Stimulated activated CD8-positive, alpha-beta memory T cell treated with anti-CD3 and anti-CD28 coated beads, Interleukin-7, amount 100 ng/mL, for 1 hour (primary cell): ENCODE results near the gene TPX2.

Experiments used
- DNase-seq, 2 donors: peaks; one replicate each; pipeline ENCODE4 v3.0.0-alpha.2; 2020; ENCODE audit warnings: low read depth in 2 of 2

The TPX2 gene

DNA sequence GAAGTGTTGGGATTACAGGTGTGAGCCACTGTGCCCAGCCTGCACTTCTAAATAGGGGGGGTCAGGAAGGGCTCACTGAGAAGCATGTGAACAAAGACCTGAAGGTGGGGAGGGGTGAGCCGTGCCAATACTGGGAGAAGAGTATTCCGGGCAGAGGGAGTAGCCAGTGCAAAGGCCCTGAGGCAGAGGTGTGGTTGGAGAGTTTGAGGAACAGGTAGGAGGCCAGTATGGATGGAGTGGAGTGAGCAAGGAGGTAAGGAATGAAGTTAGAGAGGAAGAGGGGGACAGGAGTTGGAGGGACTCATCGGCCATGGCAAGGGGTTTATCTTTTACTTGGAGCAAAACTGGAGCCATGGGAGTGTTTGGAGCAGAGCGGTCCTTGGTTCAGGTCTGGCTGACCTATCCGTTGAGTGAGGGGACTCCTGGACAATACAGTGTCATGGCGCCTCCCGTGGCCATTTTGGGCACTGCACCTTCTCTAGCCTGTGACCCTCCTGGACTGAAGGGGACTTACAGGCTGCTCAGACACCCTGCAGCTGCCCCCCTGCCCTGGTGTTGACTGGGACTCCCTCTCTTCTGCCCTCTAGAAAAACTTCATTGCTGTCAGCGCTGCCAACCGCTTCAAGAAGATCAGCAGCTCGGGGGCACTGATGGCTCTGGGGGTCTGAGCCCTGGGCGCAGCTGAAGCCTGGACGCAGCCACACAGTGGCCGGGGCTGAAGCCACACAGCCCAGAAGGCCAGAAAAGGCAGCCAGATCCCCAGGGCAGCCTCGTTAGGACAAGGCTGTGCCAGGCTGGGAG, 94.2 kb downstream of the TPX2 start:
- peak; percentile 27 to 45 for DNase-seq

DNA sequence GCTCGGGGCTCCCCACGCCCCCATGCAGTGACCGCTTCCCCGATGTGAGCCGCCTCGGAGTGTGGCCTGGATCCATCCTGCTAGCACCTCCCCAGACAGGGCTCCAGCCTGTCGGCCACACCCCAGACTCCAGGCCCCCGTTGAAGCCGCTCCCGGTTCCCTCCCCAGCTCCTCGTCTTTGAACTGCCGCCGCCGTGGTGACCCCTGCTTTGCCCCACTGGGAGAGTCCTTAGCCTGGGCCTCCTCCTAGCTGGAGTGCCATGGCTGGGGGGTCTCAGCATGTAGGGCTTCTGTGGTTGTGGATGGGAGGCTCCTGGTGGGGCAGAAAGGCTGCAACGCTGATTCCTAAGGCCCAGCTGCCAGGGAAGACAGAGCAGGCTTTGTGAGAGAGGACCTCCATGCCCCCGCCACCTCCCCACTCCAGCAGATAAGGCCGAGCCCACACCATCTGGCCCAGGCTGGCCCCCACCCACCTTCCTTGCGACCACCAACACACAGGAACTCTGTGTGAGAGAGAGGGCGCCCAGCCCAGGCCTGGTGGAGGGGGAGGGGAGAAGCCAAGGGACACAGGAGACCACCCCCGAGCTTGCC, 94.9 kb downstream of the TPX2 start:
- DNase-seq, result no peak

DNA sequence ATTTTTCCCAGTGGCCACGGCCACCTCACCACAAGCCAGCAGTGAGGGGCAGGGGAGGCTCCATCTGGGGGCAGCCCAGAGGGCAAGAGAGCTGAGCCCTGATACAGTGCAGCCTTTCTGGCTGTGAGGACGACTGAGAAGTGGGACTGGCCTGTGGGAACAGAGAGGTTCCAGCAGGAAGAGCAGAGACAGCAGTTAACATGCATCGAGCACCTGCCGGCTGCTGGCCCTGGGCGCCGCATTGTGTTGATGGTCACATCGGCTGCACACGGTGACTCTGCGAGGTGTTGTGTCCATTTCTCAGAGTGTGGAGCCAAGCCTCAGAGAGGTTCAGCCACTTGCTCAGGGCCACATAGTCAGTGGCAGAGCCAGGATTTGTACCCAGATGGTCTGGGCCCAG, 96.5 kb downstream of the TPX2 start:
- no peak for DNase-seq

DNA sequence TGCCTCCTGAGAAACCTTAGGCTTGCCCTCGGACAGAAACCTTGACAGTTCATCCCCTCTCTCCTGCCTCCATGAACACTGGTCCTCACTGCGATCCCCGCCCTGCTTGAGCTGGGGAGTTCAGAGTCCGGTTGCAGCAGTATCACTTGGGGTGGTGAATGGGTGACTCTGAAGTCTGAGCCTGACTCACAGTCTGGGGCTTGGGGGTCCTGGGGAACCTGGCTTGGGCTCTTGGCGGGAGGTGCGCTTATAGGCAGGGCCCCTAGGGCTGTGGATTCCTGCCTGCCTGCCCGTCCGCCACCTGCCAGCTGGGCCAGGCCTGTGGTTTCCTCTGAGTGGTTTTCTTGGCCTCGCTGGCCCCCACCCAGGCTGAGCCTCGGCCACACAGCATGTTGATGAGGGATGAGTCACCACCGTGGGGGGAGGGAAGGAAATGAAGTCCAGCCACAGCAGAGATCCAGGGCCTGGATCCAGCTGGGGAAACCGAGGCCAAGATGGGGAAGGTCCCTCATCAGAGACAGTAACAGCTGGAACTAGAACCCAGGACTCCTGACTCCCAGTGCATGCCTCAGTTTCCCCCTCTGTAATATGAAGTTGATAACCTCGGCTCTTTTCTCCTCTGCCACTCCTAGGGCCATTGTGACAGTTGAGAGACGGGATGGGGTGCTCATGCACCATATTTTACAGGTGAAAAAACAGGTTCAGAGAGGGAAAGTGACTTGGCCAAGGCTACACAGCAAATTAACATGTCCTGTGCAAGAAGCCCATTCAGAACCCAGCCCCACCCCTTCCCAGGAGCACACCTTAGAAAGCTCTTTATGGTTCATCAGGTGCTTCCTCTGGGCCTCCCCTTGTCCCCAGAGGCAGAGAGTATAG, 97.1 kb downstream of the TPX2 start:
- DNase-seq, result peak in 1 of 2 donors; percentile 4

DNA sequence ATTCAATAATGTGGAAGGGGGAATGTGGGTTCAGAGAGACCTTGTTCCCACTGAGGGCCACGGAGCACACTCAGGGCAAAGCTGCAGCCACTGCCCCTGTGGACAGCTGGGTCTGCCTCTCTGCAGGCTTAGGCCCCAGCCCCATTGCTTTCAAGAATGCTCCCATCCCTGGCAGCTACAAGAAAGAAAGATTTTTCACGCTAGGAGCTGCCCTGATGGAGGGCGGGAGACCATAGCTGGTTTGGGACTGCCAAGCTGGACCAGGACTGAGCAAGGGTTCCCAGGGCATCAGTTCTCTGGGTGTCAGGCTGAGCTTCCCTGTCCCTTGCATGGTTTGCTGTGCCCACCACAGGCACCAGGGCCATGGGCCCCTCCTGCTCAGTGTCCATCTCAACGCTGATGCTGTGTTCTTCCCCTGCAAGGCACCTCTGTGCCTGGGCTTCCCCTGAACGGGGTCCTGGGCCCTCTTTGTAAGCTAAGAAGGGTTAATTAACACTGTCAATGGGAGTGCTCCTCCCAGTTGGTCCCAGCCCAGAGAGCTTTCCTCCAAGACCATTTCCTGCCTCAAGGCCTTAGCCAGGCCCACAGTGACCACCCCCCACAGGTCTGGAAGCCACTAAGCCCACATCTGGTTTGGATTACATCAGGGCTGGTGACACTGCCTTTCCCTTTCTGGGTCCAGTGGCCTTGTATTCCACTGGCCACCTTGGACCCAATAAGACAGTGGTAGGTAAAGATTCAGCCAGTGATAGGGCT, 97.9 kb downstream of the TPX2 start:
- DNase-seq, result no peak

DNA sequence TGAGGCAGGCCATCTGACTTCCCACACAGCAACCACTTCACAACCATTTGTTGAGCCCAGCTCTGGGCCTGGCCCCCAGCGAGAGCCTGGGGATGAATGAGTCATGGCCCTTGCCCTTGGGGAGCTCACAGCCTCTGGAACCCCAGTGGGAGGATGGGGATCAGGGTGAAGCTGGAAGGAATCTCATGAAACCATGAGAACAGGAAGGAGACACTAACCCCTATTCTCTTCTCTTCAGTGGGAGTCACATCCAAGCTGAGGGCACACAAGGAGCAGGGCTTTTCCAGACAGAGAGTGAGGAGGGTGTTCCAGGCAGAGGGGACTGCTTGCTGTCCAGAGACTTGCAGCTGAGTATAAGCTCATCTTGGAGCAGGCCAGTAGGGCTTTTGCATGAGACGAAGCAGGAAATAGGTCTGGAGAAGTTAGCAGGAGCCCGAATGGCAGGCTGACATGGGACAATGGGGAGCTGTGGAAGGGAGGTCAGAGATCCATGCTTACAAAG, 98.9 kb downstream of the TPX2 start:
- no peak for DNase-seq

DNA sequence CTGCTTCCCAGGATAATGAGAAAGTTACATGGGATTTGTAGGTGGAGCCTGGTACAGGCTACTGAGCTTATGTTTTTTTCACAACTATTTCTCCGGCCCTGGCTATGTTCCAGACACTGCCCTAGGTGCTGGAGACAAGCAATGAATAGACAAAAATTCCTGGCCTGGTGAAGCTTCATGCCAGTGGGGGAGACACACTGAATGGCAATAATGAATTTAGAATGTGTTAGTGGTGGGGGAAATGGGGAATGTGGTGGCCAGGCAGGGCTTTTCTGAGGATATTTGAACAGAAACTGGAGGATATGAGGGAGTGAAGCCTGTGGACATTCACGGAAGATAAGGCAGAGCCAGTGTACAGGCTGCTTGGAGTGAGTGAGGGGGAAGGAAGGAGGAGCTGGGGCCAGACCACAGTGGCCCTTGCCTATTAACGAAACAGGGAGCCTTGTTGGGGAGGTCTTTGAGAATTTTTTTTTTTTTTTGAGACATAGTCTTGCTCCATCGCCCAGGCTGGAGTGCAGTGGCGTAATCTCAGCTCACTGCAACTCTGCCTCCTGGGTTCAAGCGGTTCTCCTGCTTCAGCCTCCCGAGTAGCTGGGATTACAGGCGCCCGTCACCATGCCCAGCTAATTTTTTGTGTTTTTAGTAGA, 99.7 kb downstream of the TPX2 start:
- DNase-seq, result no peak

DNA sequence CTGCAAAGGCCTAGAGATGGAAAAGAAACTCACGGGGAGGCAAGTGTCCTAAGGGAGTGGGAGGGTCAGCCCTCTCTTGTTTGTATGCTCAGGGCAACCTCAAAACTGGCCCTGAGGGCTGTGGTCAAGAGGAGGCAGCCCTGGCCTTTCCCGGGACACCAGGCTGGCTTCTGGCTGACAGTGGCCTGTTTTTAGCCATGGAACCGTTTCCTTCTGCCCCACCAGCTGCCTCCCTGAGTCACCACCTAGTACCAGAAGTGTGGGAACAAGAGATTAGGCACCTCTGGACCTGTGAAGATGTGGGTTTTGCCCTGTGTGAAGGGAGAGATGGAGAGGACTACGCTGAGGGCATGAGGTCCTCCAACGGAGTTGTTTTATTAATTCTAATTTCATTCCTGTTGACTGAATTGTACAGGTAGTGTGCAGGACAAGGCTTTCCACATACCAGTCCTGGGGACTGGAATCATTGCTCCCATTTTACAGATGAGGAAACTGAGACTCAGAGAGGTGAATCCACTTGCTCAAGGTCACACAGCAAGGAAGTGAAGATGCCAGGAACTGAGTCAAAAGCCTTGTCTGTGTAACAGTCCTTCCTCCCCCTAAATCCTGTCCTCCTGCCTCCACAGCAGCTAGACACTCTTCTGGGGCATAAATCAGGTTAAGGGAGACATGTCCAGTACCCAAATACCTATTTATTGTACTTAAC, 100.8 kb downstream of the TPX2 start:
- DNase-seq, result no peak

DNA sequence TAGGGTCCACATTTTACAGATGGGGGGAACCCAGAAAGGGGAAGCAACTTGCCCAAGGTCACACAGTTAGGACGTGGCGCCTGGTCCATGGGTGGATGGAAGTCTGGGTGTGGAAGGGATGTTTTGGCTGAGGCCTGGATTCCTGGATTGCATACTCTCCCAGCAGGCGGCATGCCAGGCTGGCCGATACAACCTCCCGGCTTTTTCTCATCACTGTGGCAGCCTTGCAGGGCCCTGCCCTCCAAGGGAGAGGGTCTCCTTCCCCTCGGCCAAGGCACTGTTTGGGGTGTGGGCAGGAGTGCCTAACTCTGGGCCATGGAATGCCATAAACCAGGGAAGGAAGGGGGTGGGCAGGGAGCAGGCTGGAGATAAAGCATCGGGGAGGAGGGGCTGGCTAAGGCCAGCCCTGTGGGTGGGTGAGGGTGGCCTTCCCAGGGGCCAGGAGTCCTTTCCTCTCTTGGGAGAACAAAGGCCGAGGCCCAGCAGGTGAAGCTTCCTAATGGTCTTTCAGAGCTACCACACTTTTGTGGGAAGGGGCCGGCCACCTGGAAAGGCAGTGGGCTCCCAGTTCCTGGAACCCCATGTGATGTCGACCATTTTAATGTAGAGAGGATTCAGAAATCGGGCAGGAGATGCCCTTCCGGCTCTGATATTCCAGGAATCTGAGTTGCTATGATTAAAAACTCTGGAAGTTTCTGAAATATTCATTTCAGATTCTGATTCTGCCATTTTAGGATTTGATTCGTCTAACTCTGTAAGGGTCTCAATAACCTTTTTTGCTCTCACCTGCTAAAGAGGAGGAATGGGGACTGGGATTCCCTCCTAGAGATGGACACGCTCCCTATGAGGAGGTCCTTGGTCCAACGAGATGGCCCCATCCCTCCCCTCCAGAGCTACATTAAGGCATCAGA, 102.1 kb downstream of the TPX2 start:
- no peak for DNase-seq

DNA sequence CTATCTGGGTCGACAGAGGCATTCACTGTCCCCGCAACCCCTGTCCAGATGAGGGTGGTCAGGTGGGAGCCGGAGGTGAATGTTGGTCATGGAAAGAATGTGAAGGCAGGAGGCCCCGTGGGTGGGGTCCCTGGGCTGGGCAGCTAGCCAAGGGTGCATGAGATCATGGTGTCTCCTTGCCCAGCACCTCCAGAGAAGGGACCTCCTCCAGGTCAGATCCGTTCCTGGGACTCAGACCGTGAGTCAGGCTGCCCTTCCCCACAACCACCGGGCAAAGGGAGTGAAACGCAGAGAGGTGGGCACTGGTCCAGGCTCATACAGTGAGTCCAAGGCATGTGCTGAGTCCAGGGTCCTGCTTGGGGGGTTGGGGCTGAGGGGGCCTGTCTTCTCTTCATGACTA, 102.8 kb downstream of the TPX2 start:
- DNase-seq, result no peak

DNA sequence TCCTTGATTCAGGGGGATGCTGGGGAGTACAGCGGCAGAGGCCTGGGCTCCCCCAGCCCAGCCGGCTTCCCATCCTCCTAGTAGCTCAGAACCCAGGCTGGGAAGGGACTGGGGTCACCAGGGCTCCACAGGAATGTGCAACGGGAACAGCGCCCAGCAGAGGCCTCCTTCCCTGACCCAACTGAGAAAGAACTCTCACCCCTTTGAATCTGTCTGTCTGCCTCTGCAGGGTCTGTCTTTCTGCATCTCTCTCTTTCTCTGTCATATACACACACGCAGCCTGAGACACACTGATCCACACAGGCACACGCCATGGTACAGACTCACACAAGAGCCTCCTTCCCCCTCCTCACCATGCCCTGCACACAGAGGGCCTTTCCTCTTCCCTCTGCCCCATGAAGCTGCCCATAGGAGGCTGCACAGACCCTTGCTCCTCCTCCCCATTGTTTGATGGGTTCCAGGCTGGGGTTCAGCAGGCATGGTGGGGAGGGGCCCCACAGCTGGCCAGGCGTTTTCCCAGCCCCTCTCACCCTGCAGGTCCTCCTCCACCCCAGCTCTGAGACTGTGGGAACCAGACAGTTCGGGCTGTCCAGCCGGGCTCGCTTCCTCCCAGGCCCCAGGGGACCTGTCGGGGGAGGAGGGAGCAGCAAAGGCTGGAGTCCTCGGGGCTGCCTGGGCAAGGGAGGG, 103.5 kb downstream of the TPX2 start:
- no peak for DNase-seq

DNA sequence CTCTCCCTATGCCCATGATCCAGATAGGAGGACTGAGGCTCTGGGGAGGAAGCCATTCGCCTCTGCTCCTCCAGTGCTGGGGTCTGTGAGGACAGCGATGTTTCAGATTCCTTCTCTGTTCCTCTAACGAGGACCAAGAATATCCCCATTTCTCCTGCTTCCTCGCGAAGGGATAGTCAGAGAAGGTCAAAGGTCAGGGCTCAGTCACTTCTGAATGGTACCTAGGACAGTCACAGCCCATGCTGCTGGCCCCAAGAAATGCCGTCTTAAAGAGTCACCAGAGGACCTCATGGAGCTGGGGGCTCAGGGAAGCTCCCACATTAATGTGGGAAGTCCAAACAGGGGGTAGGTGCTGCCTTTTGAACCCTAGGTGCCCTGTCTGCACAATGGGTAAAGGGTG, 104.2 kb downstream of the TPX2 start:
- no peak for DNase-seq

DNA sequence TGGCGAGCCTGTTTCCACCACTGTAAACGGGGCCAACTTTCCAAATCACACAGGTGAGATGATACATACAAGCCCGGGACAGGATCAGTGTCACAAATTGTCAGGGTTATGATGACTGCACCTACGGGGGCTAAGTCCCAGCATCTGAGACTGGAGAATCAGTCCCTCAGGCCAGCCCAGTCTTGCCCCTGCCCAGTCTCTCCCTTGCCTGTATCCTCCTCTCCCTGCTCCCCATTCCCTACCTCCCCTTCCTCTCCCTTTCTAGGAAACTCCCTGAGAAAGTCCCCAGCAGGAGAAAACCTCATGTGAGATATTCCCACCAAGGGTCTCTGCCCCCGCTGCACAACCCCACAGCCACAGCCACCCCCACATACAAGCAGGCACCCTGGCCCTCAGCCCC, 104.8 kb downstream of the TPX2 start:
- no peak for DNase-seq

DNA sequence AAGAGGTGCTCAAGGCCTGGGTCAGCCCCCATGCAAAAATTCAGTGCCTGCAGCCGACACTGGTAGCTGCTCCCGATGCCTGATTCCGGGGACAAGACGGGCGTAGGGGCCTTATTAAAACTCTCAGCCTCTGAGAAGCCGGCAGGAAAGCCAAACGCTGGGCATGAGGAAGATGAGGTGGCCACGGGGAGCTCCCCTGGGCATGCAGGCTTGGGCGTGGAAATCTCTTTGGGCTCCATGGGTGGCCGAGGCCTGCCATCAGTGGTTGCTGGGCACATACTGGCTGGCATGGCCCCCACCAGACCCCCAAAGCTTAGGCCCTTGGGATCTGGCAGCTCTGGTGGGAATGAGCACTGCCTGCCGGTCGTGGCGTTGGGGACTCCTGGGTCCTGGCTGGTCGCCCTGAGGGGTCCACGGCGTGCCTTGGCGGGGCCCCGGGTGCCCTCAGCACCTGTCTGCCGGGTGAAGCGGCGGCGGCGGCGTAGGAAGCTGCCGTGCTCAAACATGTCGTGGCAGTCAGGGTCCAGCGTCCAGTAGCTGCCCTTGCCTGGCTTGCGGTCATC, 105.7 kb downstream of the TPX2 start:
- no peak for DNase-seq

DNA sequence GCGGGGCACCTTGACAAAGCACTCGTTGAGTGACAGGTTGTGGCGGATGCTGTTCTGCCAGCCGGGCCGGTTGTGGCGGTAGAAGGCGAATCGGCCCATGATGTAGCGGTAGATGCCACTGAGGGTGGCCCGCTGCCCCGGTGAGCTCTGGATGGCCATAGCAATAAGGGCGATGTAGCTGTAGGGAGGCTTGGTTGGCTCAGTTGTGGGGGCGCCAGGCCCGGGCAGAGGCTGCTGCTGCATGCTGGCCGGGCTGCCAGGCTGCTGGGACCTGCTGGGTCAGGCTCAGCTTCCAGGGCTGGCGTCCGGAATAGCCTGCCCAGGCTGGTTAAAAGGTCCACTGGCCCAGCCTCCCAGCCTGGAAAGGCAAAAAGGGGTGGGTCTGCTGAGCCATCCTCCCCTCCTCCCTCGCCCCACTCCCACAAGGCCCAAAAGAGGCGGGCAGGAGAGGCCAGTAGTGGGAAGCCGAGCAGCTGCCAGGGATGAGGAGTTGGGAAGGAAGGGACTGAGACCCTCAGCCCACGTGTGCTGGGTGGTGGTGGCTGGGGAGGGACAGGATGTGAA, 106.3 kb downstream of the TPX2 start, which contains the start of gene FOXS1:
Gene FOXS1 (minus strand): TSS at position 305 of the 564 bp plus-strand sequence. CDS start 62 bp downstream, at position 243.
- no peak for DNase-seq

DNA sequence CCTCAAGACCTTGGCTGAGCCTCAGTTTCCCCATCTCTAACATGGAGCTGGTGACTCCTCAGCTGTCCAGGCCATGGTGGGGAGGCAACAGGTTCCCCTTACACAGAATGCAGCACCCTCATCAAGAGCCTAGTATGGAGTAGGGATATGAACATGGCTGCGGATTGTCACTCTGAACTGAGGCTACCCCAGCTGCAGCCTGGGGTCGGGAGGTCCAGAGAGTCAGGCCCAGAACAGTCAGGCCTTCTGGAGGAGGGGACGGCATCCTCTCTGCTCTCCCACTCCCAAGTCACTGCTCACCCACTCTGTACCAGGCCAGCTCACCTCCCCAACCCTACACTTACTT, 107.7 kb downstream of the TPX2 start:
- DNase-seq, result no peak

DNA sequence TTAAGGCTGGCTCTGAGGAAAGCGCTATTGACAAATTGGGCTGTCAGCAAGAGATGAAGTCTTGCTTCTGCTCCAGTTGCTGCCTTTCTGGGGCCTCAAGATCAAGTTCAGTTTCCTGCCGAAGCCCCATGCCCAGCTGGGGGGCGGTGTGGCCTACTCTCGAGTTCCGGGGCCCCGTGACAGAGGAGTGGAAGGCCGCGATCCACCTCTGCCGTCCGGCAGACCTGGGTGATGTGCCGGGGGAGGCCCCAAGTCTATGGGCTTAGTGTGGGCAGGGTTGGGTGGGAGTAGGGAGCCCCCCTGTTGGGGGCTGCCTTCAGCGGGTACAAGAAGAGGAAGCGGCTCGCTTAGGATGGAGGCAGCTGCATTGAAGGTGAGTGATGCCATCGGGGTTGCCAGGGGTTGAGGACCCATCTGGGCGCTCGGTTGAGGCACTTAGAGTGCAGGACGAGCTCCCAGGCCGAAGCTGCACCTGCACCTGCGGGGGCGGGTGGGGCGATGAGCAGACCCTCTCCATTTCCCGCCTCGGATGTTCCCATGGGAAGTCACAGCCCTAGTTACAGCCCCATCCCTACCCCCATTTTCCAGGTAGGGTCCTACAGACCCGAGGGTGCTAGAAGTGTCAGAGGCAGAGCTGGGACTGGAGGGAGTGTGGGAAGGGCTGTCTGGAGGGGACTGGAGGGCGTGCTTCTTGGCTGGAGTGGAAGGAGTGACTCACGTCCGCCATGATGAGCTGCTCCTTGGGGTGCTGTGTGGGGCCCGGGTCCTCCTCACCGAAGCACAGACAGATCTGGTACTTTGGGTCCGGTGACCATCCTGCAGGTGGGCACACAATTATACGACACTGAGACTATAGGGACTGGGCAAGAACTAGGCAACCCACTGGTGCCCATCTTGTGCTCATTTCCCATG, 109.3 kb downstream of the TPX2 start:
- DNase-seq, result no peak
